CD4-positive, alpha-beta T cell treated with Interleukin-2 at 100 ng/mL for 4 hours (primary cell): ENCODE results near the gene IGSF9B.

ENCODE experiments used
- DNase-seq: peaks from one replicate; pipeline ENCODE4 v3.0.0-alpha.2; 2020; ENCODE audit warnings: low spot score

Gene IGSF9B

DNA sequence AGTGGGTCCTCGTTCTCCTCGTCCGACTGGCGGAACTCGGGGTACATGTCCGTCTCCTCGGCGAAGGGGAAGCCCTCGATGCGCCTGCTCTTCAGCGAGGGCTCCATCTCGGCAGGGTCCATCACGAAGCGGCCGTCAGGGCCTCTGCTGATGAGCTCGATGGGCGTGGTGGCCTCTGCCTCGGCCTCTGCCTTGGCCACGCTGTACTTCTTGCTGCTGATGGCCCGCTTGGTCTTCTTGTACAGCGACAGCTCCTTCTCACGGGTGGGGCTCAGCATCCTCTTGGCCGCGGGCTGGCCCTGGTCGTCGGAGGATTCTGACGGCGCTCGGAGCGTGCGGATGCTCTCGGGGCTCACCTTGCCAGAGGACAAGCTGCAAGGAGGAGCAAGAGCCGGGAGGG, 35.7 kb downstream of the IGSF9B start:
- no peak for DNase-seq

DNA sequence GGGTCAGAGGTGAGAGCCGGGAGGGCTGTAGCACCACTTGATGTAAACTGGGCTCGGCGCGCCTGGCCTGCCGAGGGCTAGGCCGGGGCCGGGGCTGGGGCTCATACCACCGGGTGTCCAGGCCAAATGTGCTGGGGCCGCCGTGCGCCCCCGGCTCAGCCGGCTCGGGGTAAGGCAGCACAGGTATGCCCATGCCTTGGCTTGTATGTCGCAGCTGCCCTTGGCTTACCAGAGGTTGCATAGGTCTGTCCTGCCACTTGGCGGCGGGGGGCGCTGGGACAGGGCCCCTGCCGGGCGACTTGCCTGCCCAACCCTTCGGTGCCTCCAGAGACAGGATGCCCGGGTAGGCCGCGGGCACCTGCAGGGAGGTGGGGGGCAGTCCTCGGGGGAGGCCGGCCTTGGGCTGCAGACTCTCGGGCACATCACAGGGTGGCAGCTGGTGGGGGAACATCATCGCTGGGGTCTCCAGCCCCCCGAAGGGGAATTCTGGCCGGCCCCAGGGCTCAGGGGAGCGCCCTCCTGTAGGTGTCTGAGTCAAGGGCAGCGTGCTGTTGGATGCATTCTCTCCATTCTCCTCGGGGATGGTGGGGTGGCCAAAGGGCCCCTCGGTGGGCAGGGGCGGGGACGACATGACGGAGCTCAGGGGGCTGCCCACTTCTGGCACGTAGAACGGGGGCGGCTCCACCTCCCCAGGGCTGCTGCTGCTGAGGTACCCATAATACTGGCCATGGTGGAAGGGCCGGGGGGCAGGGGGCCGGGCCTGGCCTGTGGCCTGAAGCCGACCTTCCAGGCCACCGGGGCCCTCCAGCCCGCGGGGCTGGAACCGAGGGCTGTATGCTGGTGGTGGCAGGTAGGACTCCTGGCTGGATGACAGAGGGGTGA, 36.4 kb downstream of the IGSF9B start:
- DNase-seq, result no peak

DNA sequence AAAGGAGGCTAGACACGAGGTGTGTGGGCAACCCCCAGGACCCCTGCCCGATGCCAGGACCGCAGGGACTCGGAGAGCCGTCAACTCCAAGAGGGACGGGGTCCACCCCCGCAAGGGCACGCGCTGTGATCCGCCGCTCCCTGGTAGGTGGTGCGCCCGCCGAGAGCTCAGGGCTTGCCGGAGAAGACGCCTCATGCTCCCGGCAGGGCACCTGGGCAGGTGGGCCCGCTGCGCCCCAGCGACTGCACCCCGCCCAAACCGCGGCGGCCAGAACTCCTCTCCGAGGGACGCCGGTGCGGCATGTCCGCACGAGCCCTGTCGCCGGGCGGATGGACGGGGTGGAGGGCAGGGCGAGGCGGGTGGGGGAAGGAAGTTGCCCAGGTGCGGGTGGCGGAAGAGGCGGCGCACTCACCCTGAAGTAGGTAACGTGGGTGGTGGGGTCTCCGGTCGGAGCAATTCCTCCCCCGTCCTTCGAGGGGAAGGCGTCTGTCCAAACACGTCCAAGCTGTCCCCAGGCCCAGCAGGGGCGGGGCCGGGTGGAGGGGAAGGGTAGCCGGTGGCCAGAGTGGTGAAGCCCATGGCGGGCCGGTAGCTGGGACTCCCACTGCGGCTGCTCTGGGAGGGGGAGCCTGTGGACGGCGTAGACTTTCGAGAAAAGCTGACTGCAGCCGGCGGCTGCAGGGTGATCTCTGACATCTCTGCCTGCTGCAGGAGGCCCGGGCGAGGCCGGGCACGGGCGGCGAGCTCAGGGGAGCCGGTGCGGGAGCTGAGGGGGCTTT, 37.2 kb downstream of the IGSF9B start:
- DNase-seq, result no peak

DNA sequence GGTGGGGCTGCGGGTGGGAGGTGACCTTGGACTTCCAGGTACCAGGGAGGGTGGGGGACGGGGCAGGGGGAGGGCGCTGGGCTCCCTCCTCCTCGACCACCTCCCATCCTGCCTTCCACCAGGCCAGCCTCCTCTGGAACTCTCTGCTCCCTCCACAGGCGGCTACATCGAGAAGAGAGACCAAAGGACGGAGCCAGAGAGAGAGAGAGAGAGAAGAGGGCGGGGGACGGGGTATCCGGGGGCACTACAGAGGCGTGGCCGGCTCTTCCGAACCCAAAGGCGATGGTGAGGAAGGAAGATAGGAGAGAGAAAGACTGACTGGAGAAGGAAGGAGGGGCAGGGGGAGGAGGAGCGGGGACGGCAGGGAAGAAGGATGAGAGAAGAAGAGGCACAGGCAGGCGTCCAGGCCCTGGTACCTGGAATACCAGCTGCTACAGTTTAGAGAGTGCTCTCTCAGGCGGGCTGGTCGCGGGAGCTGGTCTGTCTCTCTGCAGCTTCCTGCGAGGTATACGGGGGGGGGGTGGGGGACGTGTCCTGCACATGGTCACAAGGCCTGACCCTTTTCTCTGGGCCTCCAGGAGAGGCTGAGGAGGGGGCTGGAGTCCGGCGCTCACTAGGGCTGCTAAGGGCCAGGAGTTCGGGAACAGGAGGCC, 38.0 kb downstream of the IGSF9B start:
- no peak for DNase-seq

DNA sequence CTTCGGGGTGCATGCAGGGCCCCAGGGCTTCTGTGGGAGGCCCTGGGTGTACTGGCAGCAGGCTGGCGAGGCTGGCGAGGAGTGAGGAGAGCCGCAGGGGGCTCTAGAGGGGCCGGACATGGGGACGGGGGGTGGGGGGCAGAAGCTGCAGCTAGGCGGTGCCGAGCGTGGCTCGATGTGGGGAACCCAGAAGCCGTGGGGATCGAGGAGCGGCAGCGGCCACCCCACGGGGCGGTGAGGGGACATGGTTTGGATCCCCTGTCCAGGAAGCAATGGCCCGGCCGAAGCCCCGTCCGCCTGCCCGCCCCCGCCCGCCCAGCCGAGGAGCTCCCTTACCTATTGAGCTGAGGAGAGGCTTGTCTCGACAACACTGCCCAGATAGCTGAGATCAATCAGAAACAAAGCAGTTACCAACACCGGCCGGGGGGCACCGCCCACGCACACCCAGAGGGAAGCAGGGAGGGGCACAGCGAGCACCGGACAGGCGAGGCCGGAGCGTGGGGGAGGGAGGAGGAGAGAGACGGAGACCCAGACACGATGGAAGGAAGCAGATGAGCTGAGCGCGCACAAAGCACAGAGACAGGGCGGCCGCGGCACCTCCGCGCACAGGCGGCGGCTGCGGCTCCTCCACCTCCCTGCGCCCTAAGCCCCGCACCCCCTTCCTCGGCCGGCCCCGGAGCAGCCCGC, 38.7 kb downstream of the IGSF9B start:
- no peak for DNase-seq

DNA sequence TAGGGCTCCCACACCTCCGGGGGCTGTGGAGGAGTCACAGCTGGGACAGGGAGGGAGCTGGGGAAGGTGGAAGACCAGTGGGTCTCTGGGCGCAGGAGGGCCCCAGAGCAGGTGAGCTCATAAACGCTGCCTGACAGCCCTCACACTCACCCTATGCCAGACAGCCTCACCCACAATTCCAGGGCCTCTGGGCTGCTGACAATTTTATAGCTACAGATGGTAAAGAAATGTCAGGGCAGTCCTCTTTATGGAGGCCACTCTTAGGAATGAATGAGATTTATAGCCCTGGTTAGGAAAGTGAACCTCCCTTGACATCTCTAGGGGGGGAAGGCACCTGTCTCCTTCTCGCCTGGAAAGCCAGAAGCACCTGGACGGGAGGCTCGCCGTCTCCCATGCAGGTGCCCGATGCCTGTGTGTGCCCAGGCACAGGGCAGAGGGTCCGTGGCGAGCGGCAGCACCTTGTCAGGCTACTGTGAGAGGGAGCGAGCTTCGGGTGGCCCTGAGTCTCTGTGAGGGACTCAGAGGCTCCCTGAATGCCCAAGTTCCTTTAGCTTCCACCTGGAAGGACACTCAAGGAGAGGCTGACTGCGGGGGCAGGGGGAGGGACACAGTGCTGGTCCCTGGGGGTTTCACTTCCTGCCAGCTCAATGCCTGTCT, 39.9 kb downstream of the IGSF9B start:
- DNase-seq, result no peak

DNA sequence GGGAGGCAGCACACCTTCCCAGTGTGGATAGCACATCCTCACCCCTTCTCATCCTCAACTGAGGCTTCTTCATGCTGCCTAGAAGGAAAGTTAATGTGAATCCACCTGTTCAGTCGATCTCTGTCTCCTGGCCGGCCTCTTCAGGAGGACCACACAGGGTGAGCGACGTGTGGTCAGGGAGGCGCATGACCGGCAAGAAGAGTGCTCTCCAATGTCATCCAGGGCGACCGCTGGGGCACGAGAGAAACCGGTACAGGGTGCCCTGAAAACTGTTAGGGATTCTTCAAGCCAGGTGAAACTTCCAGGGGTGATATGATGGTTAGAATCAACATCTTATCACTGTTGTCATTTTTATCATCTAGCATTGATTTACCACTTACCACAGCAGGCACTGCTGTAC, 43.0 kb downstream of the IGSF9B start:
- no peak for DNase-seq

DNA sequence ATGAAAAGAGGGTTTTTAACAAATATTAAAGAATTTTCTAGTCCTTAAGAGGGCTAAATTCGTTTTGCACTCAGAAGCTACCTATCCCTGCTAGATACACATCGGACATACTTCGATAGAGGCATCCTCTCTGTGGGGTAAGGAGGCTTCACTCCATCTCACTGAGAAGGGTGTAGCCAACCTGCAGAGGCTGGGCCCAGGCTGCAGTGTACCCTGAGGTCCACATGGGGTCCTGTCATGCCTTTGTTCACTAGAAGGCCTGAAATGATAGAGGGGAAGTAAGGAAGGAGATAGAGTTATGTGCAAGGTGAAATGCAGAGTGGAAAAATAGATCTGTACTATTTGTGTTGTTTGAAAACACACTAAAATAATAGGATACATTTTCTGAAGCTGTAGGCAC, 45.6 kb downstream of the IGSF9B start:
- no peak for DNase-seq

DNA sequence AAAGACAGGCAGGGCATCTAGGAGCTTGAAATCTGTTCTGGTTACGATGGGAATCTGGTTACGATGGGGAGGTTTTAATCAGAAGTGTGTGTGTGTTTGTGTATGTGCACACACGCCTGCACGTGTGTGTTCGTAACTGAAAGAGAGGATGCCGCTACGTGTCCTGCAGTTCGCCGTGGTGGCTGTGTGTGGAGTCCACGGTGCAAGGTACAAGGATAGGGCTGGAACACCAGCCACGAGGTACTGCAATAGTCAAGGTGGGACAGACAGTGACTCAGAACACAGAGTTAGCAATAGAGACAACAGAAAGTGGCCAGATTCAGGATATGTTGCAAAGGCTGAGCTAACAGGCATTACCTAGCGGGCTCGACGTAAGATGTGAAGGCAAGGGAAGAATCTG, 46.7 kb downstream of the IGSF9B start:
- DNase-seq, result no peak

DNA sequence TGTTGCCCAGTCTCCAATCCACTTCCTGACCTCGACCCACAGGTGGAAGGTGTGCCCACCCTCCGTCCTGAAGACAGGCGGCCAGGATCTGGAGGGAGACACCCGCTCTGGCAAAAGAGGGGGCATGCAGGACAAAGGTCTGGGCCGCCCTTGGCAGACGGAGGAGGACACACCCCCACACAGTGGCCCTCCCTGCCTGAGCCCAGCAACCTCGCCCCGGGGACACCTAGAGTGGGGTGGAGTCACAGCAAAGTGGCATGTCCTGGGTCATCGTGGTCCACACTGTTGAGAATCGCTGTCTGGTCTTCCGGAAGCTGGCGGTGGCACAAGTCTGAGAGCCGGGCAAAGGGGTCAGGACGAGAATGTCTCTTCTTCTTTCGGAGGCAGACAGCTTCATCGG, 47.9 kb downstream of the IGSF9B start:
- no peak for DNase-seq

DNA sequence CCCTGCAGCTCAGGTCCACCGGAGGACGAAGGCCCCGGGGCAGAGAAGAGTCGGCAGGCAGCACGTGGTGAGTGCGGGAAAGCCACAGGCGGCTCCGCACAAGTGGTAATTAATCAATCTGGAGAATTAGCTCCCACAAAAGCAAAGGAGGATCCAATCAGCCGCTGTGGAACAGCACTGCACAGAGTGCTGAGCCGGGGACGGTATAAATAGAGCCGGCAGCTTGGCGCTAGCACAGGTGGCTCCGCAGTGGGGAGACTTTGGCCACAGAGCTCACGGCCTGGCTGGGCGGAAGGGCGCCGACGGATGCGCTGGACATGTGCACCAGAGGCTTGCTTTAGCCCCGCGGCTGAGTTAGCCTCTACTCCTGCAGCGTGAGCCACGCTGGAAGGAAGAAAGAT, 48.9 kb downstream of the IGSF9B start:
- no peak for DNase-seq

DNA sequence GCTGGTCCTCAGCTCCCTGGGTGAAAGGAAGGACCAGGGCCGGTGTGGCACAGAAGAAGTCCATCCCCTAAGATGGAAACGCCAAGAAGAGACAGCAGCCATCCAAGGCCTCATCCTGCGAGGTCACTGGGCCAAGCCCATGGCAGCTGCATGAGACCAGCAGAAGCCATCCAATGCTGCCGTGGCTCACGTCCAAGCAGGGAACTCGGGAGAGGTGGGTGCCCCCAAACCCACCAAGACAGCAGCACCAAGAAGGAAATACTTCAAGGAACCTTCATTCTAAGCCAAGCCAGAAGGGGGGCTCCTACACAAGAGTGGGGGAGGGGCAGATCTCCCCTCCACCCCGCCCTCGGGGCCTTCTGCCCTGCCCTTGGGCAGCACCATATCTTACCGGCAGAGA, 49.6 kb downstream of the IGSF9B start:
- DNase-seq, result no peak

DNA sequence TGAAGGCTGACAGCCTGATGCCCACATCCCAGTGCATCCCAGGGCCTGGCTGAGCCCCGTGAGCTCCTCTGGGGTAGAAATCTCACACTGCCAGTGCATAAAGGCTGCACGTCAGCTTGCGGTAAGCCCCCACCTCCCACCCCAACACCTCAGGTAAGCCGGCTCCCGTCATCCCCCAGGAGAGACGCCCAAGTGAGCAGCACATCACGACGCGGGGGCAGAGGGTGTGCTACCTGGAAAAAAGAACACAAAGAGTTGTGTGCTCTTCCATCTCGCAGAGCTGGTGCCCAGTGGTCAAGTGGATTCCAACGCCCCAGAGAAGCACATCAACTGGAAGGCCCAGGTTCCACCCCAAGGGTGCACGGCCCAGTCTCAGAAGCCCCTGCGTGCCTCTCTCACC, 50.0 kb downstream of the IGSF9B start:
- DNase-seq, result no peak

DNA sequence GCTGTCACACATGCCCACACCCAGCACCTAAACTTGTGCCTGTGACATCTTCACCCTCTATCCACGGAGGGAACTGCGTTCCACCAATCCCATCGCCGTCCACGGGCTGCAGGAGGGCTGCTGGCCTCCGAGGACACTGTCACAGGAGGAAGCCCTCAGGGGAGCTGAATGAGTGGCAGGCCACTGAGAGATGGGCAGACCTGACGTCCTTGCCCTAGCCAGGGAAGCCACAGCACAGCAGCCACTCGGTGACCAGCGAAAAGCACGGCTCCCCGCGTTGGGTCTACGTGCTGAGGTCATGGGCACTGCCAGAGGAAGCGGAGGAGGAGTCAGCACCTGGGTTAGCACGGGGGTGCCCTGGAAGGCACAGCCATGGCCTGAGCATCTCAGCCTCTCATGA, 50.5 kb downstream of the IGSF9B start:
- no peak for DNase-seq

DNA sequence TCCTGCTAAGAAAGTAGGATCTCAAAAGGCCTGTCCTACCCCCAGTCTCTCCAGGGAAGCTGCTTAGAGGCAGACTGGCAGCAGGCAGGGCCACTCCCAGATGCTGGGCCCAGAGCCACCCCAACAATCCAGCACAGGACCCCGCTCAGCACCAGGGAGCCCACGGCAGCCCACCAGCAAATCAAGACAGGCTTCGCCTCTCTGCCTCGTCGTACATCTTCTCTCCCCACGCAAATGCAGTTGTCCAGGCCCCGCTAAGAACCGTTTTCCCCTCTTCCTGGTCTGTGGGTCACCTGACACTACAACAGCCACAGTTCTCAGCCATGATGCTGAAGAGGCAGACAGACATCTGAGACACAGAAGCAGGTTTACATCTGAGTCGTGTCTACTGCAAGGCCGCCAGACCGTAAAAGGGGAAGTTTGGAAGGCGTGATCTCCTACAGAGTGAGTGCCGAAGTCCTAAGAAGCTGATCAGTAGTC, 51.1 kb downstream of the IGSF9B start:
- no peak for DNase-seq

DNA sequence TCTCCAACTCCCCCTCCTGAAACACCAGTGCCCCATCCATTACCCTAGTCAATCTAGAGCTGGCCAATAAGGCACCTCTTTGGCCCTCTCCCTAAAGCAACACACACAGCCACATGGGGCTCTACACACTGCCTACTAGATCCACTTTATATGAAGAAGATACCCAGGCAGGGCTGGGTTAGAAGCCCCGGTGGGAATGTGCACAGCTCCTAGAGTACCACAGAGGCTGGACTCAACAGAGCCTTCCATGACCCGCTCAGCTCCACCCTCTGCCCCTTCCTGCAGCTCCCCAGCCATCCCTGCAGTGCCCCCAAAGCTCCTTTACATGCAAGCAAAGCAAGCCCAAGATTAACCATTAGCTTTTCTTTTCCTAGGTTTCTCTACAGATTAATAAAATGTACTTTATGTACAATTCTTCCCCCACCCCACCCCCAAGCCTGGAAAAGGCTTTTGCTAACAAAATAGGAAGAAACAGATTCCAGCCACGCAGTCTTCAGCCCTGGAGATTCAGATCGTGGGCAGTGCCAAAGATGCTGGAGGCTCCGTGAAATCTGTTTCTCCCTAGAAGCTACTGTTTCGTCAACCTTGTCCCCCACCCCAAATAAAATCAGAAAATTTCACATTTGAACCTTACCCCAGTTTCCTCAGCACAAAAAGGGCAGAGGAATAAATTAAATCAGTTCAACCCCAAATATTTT, 51.8 kb downstream of the IGSF9B start:
- no peak for DNase-seq

DNA sequence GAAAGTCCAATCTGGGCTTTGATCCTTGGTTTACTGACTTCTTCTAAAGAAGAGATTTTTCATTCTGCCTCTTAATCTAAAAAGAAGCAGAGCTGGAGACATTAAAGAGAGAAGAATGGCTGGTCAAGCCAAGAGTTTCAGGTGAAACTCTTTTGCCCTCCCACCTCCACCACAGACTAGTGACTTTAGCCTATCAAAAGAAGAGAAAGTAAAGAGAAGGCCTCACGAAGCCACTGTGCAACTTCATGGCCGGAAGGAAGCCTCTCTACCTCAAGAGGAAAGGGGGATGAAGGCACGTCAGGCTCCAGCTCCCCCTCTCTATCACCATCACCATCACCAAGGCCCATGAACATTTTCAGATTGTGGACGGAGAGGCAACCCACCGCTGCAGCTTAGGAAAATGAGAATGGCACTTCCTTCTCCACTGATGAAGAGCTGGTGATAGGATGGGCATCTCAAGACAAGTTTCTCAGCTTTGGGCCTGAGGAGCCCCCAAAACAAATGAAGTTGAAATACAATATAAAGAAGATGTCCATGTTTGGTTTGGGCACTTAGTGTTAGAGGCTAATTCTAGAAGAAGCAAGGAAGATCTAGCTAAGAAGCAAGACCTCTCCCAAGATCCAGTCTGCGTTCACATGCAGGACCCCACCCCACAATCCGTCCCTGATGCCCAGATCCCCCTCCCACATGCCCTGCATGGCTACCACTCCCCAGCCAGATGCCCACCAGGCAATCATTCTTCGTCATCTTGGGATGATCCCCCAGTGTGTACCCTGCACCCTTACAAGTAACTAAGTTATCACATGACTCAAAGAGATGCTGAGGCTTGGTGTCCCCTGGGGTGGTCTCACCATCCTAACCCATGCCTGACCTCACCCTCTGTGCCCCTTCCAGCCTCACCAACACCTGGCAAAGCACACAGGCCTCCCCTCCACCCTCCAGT, 52.6 kb downstream of the IGSF9B start:
- DNase-seq, result no peak

DNA sequence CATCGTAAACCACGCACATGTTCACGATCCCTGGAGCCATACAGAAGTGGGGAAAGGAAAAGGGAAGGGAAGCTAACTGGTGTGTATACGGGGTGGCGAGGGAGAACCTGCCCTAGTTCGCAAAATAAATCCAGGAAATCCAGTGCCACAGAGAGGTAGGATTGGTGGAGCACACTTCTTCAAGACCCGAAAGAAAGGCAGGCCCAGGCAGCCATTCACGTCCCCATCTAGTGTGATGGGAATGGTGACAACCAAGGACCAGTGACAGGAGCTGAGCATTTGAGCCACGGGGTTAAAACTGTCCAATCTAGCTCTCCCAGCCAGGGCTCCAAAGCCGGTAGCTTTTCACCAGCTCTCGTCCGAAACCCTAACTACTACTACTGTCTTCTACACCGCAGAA, 53.7 kb downstream of the IGSF9B start:
- DNase-seq, result no peak

DNA sequence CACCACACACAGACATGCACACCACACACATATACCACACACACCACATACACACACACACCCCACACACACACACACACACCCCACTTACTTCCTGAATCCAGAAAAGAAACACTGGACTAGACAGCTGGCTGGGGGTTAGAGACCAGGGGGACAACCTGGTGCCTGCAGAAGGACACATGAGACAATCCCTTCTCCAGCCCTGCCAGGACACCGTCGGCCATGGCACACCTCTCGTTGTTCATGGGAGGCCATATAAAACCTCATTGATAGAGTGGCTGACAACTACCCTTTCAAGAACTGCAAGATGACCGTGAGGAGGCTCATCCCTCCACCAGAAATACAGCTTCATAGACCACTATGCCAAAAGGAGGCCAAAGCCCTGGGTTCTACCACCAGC, 54.3 kb downstream of the IGSF9B start:
- no peak for DNase-seq

DNA sequence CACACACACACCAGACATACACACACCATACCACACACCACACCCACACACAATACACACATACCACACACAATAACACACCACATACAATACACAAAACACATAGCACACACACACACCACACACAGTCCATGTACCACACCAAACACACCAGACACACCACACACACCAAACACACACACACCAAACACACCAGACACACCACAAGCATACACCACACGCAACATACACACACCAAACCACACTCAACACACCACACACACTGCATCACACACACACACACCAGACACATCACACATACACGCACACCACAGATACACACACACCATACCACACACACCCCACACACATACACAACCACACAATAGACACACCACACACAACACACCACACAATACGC, 54.8 kb downstream of the IGSF9B start:
- no peak for DNase-seq
